ENCODE measurements around the gene ZMYM1. TPM values are rescaled to one million over a fixed set of nuclear protein-coding genes. Genes with fewer than 3 reads are reported as not detected.

Gene ZMYM1
- total RNA-seq, 1 experiment from 2014 or later: 39.1 TPM

- no peaks in the 10 kb centered on the region for H3K9me3 ChIP-seq (ENCODE audit: control insufficient read depth, insufficient read depth, low read depth, low read length)
- in situ Hi-C loops (cut with HindIII; ENCODE audit: low pct_unique_long_range_greater_than_20kb, low sequenced_read_pairs) (no loop called here), intact Hi-C loops (cut with micrococcal nuclease; ENCODE audit: unreplicated experiment) (no loop called here)
- BruUV-seq (replicated peaks): no TSS peak
- POLR2A ChIA-PET: no interaction called here
- no peak overlapping the region for H3K27ac ChIP-seq (ENCODE audit: low read length)
- H3K4me1 ChIP-seq (ENCODE audit: control insufficient read depth, insufficient read depth, low read length): no peaks in the 10 kb centered on the region
- H3K27me3 ChIP-seq (ENCODE audit: control insufficient read depth, insufficient read depth, low read length): no peaks in the 10 kb centered on the region
- CTCF ChIA-PET: no interaction called here
- TF ChIP-seq CTCF (IDR thresholded peaks at IDR 0.05) (no peak), TCF7L2 (IDR thresholded peaks at IDR 0.05; ENCODE audit: low read depth, low read length) (no peak), POLR2AphosphoS5 (IDR thresholded peaks at IDR 0.05; ENCODE audit: low read depth, low read length) (no peak), SIN3A (IDR thresholded peaks at IDR 0.05; ENCODE audit: borderline replicate concordance, insufficient read depth, low read depth, low read length) (no peak), REST (IDR thresholded peaks at IDR 0.05; ENCODE audit: insufficient read depth in 1 of 2, low read depth in 2 of 2, low read length in 1 of 2) (no peak)
- no peak overlapping the region for H3K4me3 ChIP-seq (ENCODE audit: low read depth in 2 of 2, low read length in 2 of 2)
- H3K36me3 ChIP-seq (ENCODE audit: control insufficient read depth, insufficient read depth, low read length): no peaks in the 10 kb centered on the region
- DNase-seq (ENCODE audit: low read depth, low spot score) (no peak), ATAC-seq (no peak)
Observed at GRCh38 chr1:35122311-35122710, 43.1 kb downstream of the ZMYM1 start.

- TF ChIP-seq REST (IDR thresholded peaks at IDR 0.05; ENCODE audit: insufficient read depth in 1 of 2, low read depth in 2 of 2, low read length in 1 of 2) (no peak), CTCF (IDR thresholded peaks at IDR 0.05) (no peak), TCF7L2 (IDR thresholded peaks at IDR 0.05; ENCODE audit: low read depth, low read length) (no peak), POLR2AphosphoS5 (IDR thresholded peaks at IDR 0.05; ENCODE audit: low read depth, low read length) (no peak), SIN3A (IDR thresholded peaks at IDR 0.05; ENCODE audit: borderline replicate concordance, insufficient read depth, low read depth, low read length) (no peak)
- intact Hi-C loops (cut with micrococcal nuclease; ENCODE audit: unreplicated experiment) (no loop called here), in situ Hi-C loops (cut with HindIII; ENCODE audit: low pct_unique_long_range_greater_than_20kb, low sequenced_read_pairs) (no loop called here)
- H3K27ac ChIP-seq (ENCODE audit: low read length): no peak overlapping the region
- ChIA-PET CTCF (interaction anchor here (0.6 kb wide), 1 partner anchor 340 kb away, joined by 6 read pairs; no protein-coding TSS in a partner anchor), POLR2A (no interaction called here)
- H3K4me3 ChIP-seq (ENCODE audit: low read depth in 2 of 2, low read length in 2 of 2): no peak overlapping the region
- ATAC-seq (no peak), DNase-seq (ENCODE audit: low read depth, low spot score) (no peak)
- H3K36me3 ChIP-seq (ENCODE audit: control insufficient read depth, insufficient read depth, low read length): no peaks in the 10 kb centered on the region
- BruUV-seq (replicated peaks): no TSS peak
- H3K4me1 ChIP-seq (ENCODE audit: control insufficient read depth, insufficient read depth, low read length): no peaks in the 10 kb centered on the region
- no peaks in the 10 kb centered on the region for H3K27me3 ChIP-seq (ENCODE audit: control insufficient read depth, insufficient read depth, low read length)
- 0 out of 2 replicates have a peak, but pooled peaks cover 3% of the 10 kb centered on the region for H3K9me3 ChIP-seq (ENCODE audit: control insufficient read depth, insufficient read depth, low read depth, low read length)
Observed at GRCh38 chr1:35126546-35126945, 47.4 kb downstream of the ZMYM1 start.

All from Panc1 (cell line).